Measurements from ENCODE around the gene SART3. TPM values are rescaled to one million over a fixed set of nuclear protein-coding genes. Genes with fewer than 3 reads are reported as not detected.

The SART3 gene
- total and polyA plus RNA-seq, 4 donors = 49.7 to 55.9 (median 52.6) TPM

DNA sequence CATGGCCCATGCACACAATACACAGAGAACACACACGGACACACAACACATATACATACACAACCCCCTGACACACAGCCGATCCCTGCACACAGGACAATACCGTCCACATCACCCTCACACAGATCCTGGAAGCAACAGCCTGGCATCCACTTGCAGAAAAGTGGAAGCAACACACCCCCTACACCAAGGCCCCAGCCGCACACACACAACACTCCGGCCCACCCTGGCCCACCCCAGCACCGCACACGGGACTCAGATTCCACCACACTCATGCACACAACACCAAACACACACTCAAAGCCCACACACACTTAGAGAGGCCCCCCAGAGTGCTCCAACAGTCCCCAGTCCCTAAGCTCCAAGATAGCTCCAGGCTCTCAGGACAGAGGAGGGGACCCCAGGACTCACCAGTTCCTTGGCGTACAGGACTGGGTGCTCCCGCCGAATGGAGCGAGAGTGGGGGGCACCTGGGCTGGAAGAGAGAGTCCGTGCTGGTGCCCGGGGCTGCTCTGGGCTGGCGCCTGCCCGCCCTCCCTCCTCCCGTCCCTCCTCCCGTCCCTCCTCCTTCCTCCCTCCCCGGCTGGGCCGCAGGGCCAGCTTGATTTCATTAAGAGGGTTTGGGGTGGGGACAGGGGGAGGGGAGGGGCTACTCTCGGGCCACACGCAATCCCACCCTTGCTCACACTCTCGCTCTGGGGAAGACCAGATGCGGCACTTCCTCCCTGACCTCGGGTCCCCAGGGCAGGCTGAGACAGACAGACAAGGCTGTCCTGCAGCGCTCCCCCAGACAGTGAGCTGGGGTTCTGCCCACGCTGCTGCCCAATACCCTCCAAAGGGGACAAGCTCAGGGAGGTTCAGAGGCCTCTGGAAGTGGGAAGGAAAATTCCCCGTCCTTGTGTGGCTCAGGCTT, 36.8 kb upstream of the SART3 start, which contains the start of gene TMEM119:
Gene TMEM119, minus strand, starts transcription at position 526 of the 913 bp plus-strand sequence. CDS start 5,701 bp downstream, outside the sequence.
- H3K36me3 ChIP-seq (ENCODE audit: control insufficient read depth, insufficient read depth, low read length) = no peaks in the 10 kb centered on the region
- H3K4me1 ChIP-seq (ENCODE audit: control insufficient read depth, insufficient read depth, low read length) = peaks cover 9% of the 10 kb centered on the region
- DNase-seq (ENCODE audit: low read depth in 4 of 6, low spot score in 6 of 6) = peak in 1 of 6 donors; percentile 43
- peak within 1 kb of the TSS; percentile 31 for H3K4me3 ChIP-seq (ENCODE audit: low read depth, low read length)
- H3K27me3 ChIP-seq (ENCODE audit: control insufficient read depth, insufficient read depth, low read length) = no peaks in the 10 kb centered on the region
- H3K9me3 ChIP-seq (ENCODE audit: control insufficient read depth, insufficient read depth, low read length) = no peaks in the 10 kb centered on the region
- WGBS (ENCODE audit: insufficient coverage) = 45% methylated on average over 14 of the region's 27 CpGs
- peak within 1 kb of the TSS; percentile 10 for H3K27ac ChIP-seq (ENCODE audit: low read depth, low read length)

DNA sequence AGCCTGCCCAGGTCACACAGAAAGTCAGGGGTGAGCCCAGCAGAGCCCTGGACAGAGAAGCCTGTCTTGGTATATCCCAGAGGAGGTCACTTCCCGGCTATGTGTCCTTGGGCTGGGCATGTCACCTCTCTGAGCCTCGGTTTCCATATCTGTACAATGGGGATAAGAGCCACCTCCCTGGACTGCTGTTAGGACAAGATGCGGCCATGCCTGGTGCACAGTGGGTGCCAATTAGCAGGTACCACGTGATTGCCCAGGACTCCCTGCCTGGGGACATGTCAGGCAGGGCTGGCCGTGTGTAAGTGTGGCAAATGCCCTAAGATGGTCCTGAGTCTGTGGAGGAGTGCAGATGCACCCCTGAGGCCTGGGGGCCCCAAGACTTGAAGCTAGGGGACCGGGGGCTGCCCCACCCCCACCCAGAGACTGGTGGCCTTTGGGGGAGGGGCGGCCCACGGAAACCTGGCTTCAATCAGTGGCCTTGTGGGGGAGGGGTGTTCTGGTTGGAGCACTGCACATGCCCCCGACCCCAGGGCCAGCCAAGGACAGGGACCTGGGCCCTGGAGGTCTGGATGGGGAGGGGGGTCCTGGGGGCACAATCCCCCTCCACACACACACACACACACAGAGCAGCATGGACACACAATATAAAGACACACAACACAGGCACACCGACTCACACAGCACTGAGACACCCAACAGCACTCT, 36.0 kb upstream of the SART3 start:
- Histone ChIP-seq H3K27ac (ENCODE audit: low read depth, low read length) (no peak overlapping the region), H3K9me3 (ENCODE audit: control insufficient read depth, insufficient read depth, low read length) (no peaks in the 10 kb centered on the region), H3K36me3 (ENCODE audit: control insufficient read depth, insufficient read depth, low read length) (no peaks in the 10 kb centered on the region), H3K27me3 (ENCODE audit: control insufficient read depth, insufficient read depth, low read length) (no peaks in the 10 kb centered on the region), H3K4me1 (ENCODE audit: control insufficient read depth, insufficient read depth, low read length) (peaks cover 9% of the 10 kb centered on the region), H3K4me3 (ENCODE audit: low read depth, low read length) (peak overlapping the region; percentile 31)
- 67% methylated on average over 6 of the region's 10 CpGs for WGBS (ENCODE audit: insufficient coverage)
- DNase-seq (ENCODE audit: low read depth in 4 of 6, low spot score in 6 of 6) = no peak

- Histone ChIP-seq H3K27me3 (ENCODE audit: control insufficient read depth, insufficient read depth, low read length) (no peaks in the 10 kb centered on the region), H3K4me1 (ENCODE audit: control insufficient read depth, insufficient read depth, low read length) (peaks cover 9% of the 10 kb centered on the region), H3K9me3 (ENCODE audit: control insufficient read depth, insufficient read depth, low read length) (no peaks in the 10 kb centered on the region), H3K27ac (ENCODE audit: low read depth, low read length) (no peak overlapping the region), H3K36me3 (ENCODE audit: control insufficient read depth, insufficient read depth, low read length) (no peaks in the 10 kb centered on the region), H3K4me3 (ENCODE audit: low read depth, low read length) (peak overlapping the region; percentile 5)
- 73% methylated on average over 16 of the region's 17 CpGs for WGBS (ENCODE audit: insufficient coverage)
- DNase-seq (ENCODE audit: low read depth in 4 of 6, low spot score in 6 of 6) = no peak
These were observed 35.0 kb upstream of the SART3 start for GRCh38 chr12:108595711-108596647.

DNA sequence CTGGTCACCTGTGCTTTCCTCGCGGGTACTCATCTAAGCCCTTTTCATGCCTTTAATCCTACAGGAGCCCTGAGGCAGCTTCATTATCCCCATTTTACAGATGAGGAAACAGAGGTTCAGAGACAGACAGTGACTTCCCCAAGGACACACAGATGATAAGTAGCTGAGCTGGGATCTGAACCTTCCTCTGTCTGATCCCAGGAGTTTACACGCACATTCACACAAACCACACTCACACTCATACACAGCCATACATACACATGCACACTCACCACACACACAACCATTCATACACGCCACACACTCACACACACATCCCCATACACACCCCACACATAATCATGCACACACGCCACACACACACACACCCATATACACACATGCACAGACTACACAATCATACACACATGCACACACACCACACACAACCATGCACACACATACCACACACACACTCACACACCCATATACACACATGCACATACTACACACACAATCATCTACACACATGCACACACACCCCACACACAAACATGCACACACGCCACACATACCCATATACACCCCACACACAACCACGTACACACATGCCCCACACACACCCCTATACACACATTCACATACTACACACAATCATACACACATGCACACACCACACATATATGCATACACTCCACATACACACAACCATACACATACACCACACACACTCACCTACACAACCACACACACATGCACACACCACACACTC, 34.2 kb upstream of the SART3 start:
- no peak for DNase-seq (ENCODE audit: low read depth in 4 of 6, low spot score in 6 of 6)
- WGBS (ENCODE audit: insufficient coverage) = 96% methylated on average over 6 of the region's 7 CpGs
- peaks cover 9% of the 10 kb centered on the region for H3K4me1 ChIP-seq (ENCODE audit: control insufficient read depth, insufficient read depth, low read length)
- no peak overlapping the region for H3K27ac ChIP-seq (ENCODE audit: low read depth, low read length)
- no peaks in the 10 kb centered on the region for H3K36me3 ChIP-seq (ENCODE audit: control insufficient read depth, insufficient read depth, low read length)
- H3K9me3 ChIP-seq (ENCODE audit: control insufficient read depth, insufficient read depth, low read length) = no peaks in the 10 kb centered on the region
- H3K27me3 ChIP-seq (ENCODE audit: control insufficient read depth, insufficient read depth, low read length) = no peaks in the 10 kb centered on the region
- no peak overlapping the region for H3K4me3 ChIP-seq (ENCODE audit: low read depth, low read length)

DNA sequence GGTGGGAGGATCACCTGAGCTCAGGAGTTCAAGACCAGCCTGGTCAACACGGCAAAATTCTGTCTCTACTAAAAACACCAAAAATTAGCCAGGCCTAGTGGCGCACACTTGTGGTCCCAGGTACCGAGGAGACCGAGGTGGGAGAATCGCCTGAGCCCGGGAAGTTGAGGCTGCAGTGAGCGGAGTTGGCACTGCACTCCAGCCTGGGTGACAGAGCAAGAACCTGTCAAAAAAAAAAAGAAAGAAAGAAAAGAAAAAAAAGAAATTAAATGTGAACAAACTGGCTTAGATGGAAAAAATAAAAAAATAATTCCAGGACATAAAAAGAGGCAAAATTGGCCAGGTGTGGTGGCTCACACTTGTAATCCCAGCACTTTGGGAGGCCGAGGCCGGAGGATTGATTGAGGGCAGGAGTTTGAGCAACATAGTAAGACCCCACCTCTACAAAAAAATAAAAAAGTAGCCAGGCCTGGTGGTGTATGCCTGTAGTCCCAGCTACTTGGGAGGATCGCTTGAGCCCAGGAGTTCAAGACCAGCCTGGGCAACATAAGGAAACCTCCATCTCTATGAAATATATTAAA, 33.4 kb upstream of the SART3 start:
- 100% methylated on average over 2 of the region's 10 CpGs for WGBS (ENCODE audit: insufficient coverage)
- Histone ChIP-seq H3K27ac (ENCODE audit: low read depth, low read length) (no peak overlapping the region), H3K9me3 (ENCODE audit: control insufficient read depth, insufficient read depth, low read length) (no peaks in the 10 kb centered on the region), H3K27me3 (ENCODE audit: control insufficient read depth, insufficient read depth, low read length) (no peaks in the 10 kb centered on the region), H3K36me3 (ENCODE audit: control insufficient read depth, insufficient read depth, low read length) (no peaks in the 10 kb centered on the region), H3K4me3 (ENCODE audit: low read depth, low read length) (no peak overlapping the region), H3K4me1 (ENCODE audit: control insufficient read depth, insufficient read depth, low read length) (peaks cover 14% of the 10 kb centered on the region)
- DNase-seq (ENCODE audit: low read depth in 4 of 6, low spot score in 6 of 6) = no peak

DNA sequence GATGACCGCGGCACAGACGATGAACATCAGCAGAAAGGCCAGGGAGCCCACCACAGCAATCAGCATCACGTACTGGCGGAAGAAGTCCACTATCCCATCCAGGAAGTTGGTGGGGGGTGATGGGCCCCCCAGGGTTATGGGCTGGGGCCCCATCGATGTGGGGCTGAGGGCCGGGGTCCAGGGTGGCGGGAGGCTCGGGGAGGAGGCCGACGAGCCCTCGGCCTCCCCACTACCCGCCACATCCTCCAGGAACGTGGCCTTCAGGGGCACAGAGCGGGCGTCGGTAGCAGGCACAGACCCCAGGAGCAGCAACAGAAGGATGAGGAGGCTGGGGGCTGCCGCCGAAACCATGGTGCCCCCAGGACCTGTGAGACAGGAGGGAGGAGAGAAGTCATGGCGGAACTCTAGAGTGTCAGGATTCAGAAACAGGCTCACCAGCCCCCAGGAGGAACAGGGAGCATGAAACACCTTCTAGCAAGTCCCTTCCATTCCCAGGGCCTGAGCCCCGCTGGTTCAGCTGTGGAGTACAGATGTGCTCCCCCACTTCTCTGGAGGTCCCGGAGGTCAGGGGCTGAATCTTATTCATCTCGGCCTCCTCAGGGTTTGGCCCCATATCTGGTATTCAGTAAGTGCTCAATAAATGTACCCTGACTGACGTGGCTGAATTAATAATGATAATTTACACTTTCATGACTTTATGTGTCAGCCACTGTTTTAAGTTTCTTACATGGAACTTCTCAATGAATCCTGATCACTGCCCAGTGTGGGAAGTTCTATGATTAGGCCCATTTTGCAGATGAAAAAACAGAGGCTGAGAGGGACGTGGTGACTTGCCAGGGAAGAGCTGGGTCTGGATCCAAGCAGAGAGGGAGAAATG, 31.3 kb upstream of the SART3 start:
- no peaks in the 10 kb centered on the region for H3K9me3 ChIP-seq (ENCODE audit: control insufficient read depth, insufficient read depth, low read length)
- no peaks in the 10 kb centered on the region for H3K27me3 ChIP-seq (ENCODE audit: control insufficient read depth, insufficient read depth, low read length)
- DNase-seq (ENCODE audit: low read depth in 4 of 6, low spot score in 6 of 6) = no peak
- no peaks in the 10 kb centered on the region for H3K36me3 ChIP-seq (ENCODE audit: control insufficient read depth, insufficient read depth, low read length)
- peaks cover 23% of the 10 kb centered on the region for H3K4me1 ChIP-seq (ENCODE audit: control insufficient read depth, insufficient read depth, low read length)
- WGBS (ENCODE audit: insufficient coverage) = 89% methylated on average over 13 of the region's 25 CpGs
- no peak overlapping the region for H3K27ac ChIP-seq (ENCODE audit: low read depth, low read length)
- H3K4me3 ChIP-seq (ENCODE audit: low read depth, low read length) = no peak overlapping the region

DNA sequence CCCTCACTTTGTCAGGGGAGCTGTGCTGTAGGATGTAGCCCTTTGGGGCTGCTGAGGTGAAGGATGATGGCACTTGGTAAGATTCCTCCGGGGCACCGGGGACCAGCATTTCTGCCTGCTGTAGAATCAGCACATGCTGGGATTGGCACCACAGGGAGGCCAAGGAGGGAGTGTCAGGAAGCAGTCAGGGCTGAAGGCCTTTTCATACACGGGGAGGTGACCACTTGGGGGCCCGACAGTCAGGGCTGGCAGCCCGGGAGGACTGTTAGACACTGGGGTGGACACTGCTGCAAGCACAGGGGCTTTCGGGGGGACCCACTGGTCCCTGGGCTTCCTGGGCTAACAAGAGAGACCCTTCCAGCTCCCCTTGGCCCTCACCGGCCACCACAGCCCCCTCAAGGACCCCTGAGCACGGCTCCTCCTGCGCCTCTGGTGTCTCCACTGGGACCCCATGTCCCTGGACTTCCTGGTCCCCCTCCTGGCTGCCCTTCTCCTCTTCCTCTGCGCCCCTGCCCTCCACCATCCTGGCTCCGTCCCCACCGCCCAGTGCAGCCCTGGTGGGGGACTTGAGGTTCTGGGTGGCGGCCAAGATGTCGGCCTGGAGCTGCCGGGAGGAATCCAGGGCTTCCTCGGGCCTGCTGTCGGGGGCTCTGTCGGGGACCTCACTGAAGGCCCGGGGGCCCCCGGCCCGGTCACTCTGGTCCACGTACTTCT, 30.5 kb upstream of the SART3 start:
- 71% methylated on average over 16 of the region's 22 CpGs for WGBS (ENCODE audit: insufficient coverage)
- no peaks in the 10 kb centered on the region for H3K36me3 ChIP-seq (ENCODE audit: control insufficient read depth, insufficient read depth, low read length)
- no peak overlapping the region for H3K27ac ChIP-seq (ENCODE audit: low read depth, low read length)
- H3K9me3 ChIP-seq (ENCODE audit: control insufficient read depth, insufficient read depth, low read length) = no peaks in the 10 kb centered on the region
- peaks cover 23% of the 10 kb centered on the region for H3K4me1 ChIP-seq (ENCODE audit: control insufficient read depth, insufficient read depth, low read length)
- no peak overlapping the region for H3K4me3 ChIP-seq (ENCODE audit: low read depth, low read length)
- DNase-seq (ENCODE audit: low read depth in 4 of 6, low spot score in 6 of 6) = no peak
- no peaks in the 10 kb centered on the region for H3K27me3 ChIP-seq (ENCODE audit: control insufficient read depth, insufficient read depth, low read length)

Data from spinal cord (tissue), 10 donors.